Endothelial cell of umbilical vein (primary cell): ENCODE measurements around the gene CHD6. TPM values are rescaled to one million over a fixed set of nuclear protein-coding genes. Genes with fewer than 3 reads are reported as not detected.

Source experiments
- BruUV-seq: library from RNA; stranded (reverse); fragments of 400-500 nt; replicated peaks from 2 replicates; lab custom pipeline; 2021; lab: Mats Ljungman, UMichigan
- CTCF ChIA-PET: fragments of 300-600, 350-600 bp; sonication (Branson Sonifier 250); formaldehyde crosslinking; loops from one replicate; lab custom pipeline; 2021; ENCODE audit warnings: antibody characterized with exemption, inconsistent platforms; lab: Charles Lee
- POLR2A ChIA-PET: fragments of 300-600, 350-600 bp; sonication (Branson Sonifier 250); formaldehyde crosslinking; loops from one replicate; lab custom pipeline; 2021; ENCODE audit warnings: antibody characterized with exemption, inconsistent platforms; lab: Charles Lee
- DNase-seq: peaks from one replicate; pipeline ENCODE4 v3.0.0-alpha.2; 2011; ENCODE audit warnings: low read depth, low spot score
- FAIRE-seq: peaks from 2 replicates; lab custom pipeline; 2011; peaks lifted over from hg19 to GRCh38; lab: Jason Lieb, UNC
- H2AFZ ChIP-seq: 2 replicates; pipeline ENCODE4 v1.6.0; 2012; ENCODE audit warnings: low read depth, low read length, control low read depth, inconsistent platforms
- H3K27ac ChIP-seq: 2 replicates; pipeline ENCODE4 v1.5.1; 2011; ENCODE audit warnings: low read depth, mild to moderate bottlenecking, control low read depth, low read length, moderate library complexity; ENCODE audit not compliant: insufficient read depth
- H3K27me3 ChIP-seq, 2 experiments: 2 replicates each; pipeline versions ENCODE4 v1.6.0 to v1.6.1; 2011; ENCODE audit warnings: low read length in 2 of 2, mixed read lengths in 1 of 2; ENCODE audit not compliant: control insufficient read depth in 2 of 2, insufficient read depth in 2 of 2
- H3K36me3 ChIP-seq, 2 experiments: 2 replicates in 1 of 2; 3 replicates in 1 of 2; pipeline ENCODE4 v1.5.1; 2011; ENCODE audit warnings: low read length in 2 of 2, mild to moderate bottlenecking in 1 of 2, moderate library complexity in 1 of 2; ENCODE audit not compliant: control insufficient read depth in 2 of 2, insufficient read depth in 2 of 2; ENCODE audit errors: extremely low read depth in 1 of 2
- H3K4me1 ChIP-seq: 3 replicates; pipeline ENCODE4 v1.5.1; 2011; ENCODE audit warnings: mild to moderate bottlenecking, low read length; ENCODE audit not compliant: control insufficient read depth, insufficient read depth; ENCODE audit errors: extremely low read depth
- H3K4me2 ChIP-seq: 2 replicates; pipeline ENCODE4 v1.6.1; 2011; ENCODE audit warnings: low read length, control low read depth, mixed read lengths; ENCODE audit not compliant: insufficient read depth
- H3K4me3 ChIP-seq, 3 experiments: fragments of 200-600 bp in 1 of 3; sonication (generic), shearing (Covaris generic) in 1 of 3; replicated peaks in 1 of 3; 2 replicates each; pipeline ENCODE4 v1.5.1; 2011 to 2016; ENCODE audit warnings: control low read depth in 3 of 3, low read length in 3 of 3, mild to moderate bottlenecking in 2 of 3, inconsistent platforms in 1 of 3, low read depth in 1 of 3, moderate library complexity in 1 of 3; ENCODE audit not compliant: insufficient read depth in 1 of 3
- H3K79me2 ChIP-seq: 2 replicates; pipeline ENCODE4 v1.6.0; 2012; ENCODE audit warnings: low read length, inconsistent platforms; ENCODE audit not compliant: control insufficient read depth, insufficient read depth
- H3K9ac ChIP-seq: replicated peaks from 2 replicates; pipeline ENCODE3; 2011; ENCODE audit warnings: low read length, control low read depth; ENCODE audit not compliant: insufficient read depth; ENCODE audit errors: extremely low read depth
- H3K9me1 ChIP-seq: replicated peaks from 3 replicates; pipeline ENCODE4 v1.6.0; 2011; ENCODE audit warnings: mild to moderate bottlenecking, low read length; ENCODE audit not compliant: control insufficient read depth, insufficient read depth; ENCODE audit errors: extremely low read depth
- H3K9me3 ChIP-seq: replicated peaks from 2 replicates; pipeline ENCODE4 v1.5.1; 2012; ENCODE audit warnings: low read length, inconsistent platforms; ENCODE audit not compliant: control insufficient read depth, insufficient read depth
- H4K20me1 ChIP-seq: replicated peaks from 2 replicates; pipeline ENCODE3; 2011; ENCODE audit warnings: mild to moderate bottlenecking, low read length; ENCODE audit not compliant: control insufficient read depth, insufficient read depth; ENCODE audit errors: extremely low read depth
- EZH2 ChIP-seq: IDR thresholded peaks from 2 replicates; pipeline ENCODE4 v1.6.1; 2012; ENCODE audit warnings: borderline replicate concordance, low read depth, mild to moderate bottlenecking, moderate library complexity, low read length, inconsistent platforms; ENCODE audit not compliant: severe bottlenecking
- FOS ChIP-seq: IDR thresholded peaks from 2 replicates; pipeline ENCODE4 v1.6.1; 2011; ENCODE audit warnings: mild to moderate bottlenecking, low read length, moderate library complexity, borderline replicate concordance; ENCODE audit not compliant: insufficient read depth
- GATA2 ChIP-seq: IDR thresholded peaks from 2 replicates; pipeline ENCODE4 v1.7.0; 2011; ENCODE audit warnings: low read depth, mild to moderate bottlenecking, moderate library complexity, mixed read lengths, low read length; ENCODE audit not compliant: insufficient read length, insufficient read depth
- JUN ChIP-seq: IDR thresholded peaks from 2 replicates; pipeline ENCODE4 v1.6.1; 2011; ENCODE audit warnings: borderline replicate concordance, low read depth; ENCODE audit not compliant: insufficient read length, insufficient read depth
- POLR2A ChIP-seq: IDR thresholded peaks from 2 replicates; pipeline ENCODE4 v1.6.1; 2012; ENCODE audit warnings: low read depth, mild to moderate bottlenecking, control low read depth, low read length
- POLR2AphosphoS5 ChIP-seq: IDR thresholded peaks from 2 replicates; pipeline ENCODE4 v1.6.1; 2012; ENCODE audit warnings: low read depth, mild to moderate bottlenecking, control low read depth, low read length, moderate library complexity; ENCODE audit not compliant: insufficient read depth
- dilution Hi-C: fragments of 300-500 bp; cut with MboI; formaldehyde crosslinking; loops from one replicate; pipeline ENCODE4 v1.15.0; 2019; ENCODE audit warnings: low sequenced_read_pairs; ENCODE audit not compliant: extremely low pct_ligation_motif_present
- intact Hi-C: fragments of 100-400 bp; cut with micrococcal nuclease; formaldehyde crosslinking; loops from one replicate; pipeline ENCODE4 v1.10.0; 2022
- polyA plus RNA-seq, 4 experiments: library from polyadenylated mRNA; depleted of rRNA in 3 of 4; stranded (reverse) in 3 of 4; unstranded in 1 of 4; fragments of >200 nt; gene quantifications; 2 replicates each; pipeline versions ENCODE4 v1.2.1 to v1.2.3, GENCODE V29; 2011 to 2012; ENCODE audit warnings: missing spikeins in 1 of 4
- total RNA-seq: library from RNA; stranded (reverse); gene quantifications from 2 replicates; pipeline ENCODE4 v1.2.3, GENCODE V29; 2021
- TF ChIP-seq, protein P1 (sequence below), 2 donors: IDR thresholded peaks; 1 replicate in 1 of 2; 2 replicates in 1 of 2; pipeline ENCODE4 v1.5.1; 2011; ENCODE audit warnings: low read length in 2 of 2, mild to moderate bottlenecking in 2 of 2, moderate library complexity in 2 of 2, control low read depth in 1 of 2, inconsistent platforms in 1 of 2, low read depth in 1 of 2; ENCODE audit not compliant: insufficient read depth in 1 of 2; ENCODE audit errors: extremely low read depth in 1 of 2

CHD6 gene
- total and polyA plus RNA-seq, 2 donors (not counting 3 experiments of a cell fraction or from before 2014, with no cell fraction given): 7.2 to 33.7 TPM

DNA sequence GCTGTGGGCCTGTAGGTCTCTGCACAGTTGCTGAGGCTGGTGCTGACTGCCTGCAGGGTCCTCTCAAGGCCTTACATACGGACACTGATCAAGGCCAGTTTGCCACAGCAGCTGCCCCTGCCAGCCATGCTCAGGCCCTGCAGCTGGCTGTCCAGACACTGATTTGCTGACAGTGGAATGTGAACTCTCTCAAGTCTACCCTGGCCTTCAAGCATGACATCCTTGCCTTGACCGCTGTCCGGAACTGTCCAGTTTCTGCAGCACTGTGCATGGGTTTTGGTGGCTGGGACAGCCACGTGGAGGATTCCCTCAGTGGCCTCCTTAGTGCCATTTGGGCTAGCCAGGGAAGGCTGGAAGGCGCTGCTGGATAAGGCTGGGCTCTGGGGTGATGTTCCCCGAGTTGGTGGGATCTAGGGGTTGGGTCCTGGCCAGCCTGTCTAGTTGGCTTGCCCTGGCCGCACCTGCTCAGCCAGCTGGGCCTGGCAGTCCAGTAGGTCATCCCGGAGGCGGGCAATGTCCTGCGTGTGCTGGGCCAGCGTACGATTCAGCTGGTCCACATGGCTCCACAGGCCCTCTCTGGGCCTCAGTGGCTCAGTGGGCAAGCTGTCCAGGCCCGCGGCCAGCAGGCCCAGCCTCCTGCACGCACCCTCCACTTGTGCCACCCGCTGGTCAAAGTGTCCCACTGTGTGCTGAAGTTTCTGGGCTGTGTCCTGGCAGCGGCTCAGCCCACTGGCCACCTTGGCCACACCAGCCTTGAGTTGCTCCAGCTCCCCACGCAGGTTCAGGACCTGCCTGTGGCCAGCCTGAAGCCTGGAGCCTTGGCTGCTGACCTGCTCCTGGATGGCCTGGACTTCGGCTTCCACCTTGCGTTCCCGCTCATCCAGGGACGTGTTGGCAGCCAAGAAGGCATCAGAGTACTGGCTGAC is 257.1 kb downstream of the CHD6 start:
- Histone ChIP-seq H3K4me1 (no peaks in the 10 kb centered on the region), H3K9ac (no peak overlapping the region), H2AFZ (no peak overlapping the region), H4K20me1 (no peaks in the 10 kb centered on the region), H3K9me1 (no peaks in the 10 kb centered on the region), H3K27me3 (peaks cover 11 to 15% of the 10 kb centered on the region in 2 experiments), H3K36me3 (no peaks in the 10 kb centered on the region), H3K27ac (no peak overlapping the region), H3K79me2 (no peaks in the 10 kb centered on the region), H3K4me2 (no peak overlapping the region), H3K9me3 (no peaks in the 10 kb centered on the region), H3K4me3 (no peak overlapping the region)
- dilution Hi-C loops: no loop called here
- no TSS peak for BruUV-seq
- CTCF ChIA-PET: interaction anchor here (1.5 kb wide), 1 partner anchor 188 kb away, joined by 6 read pairs; no protein-coding TSS in a partner anchor
- intact Hi-C loops: no loop called here
- DNase-seq (no peak), FAIRE-seq (no peak)
- POLR2A ChIA-PET: no interaction called here
- no peak for TF ChIP-seq POLR2A
- TF ChIP-seq FOS: no peak
- TF ChIP-seq, protein P1, sequence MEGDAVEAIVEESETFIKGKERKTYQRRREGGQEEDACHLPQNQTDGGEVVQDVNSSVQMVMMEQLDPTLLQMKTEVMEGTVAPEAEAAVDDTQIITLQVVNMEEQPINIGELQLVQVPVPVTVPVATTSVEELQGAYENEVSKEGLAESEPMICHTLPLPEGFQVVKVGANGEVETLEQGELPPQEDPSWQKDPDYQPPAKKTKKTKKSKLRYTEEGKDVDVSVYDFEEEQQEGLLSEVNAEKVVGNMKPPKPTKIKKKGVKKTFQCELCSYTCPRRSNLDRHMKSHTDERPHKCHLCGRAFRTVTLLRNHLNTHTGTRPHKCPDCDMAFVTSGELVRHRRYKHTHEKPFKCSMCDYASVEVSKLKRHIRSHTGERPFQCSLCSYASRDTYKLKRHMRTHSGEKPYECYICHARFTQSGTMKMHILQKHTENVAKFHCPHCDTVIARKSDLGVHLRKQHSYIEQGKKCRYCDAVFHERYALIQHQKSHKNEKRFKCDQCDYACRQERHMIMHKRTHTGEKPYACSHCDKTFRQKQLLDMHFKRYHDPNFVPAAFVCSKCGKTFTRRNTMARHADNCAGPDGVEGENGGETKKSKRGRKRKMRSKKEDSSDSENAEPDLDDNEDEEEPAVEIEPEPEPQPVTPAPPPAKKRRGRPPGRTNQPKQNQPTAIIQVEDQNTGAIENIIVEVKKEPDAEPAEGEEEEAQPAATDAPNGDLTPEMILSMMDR (IDR thresholded peaks at IDR 0.05; ENCODE audit: extremely low read depth in 1 of 2, insufficient read depth in 1 of 2, low read depth in 1 of 2, low read length in 2 of 2): no peak
- TF ChIP-seq EZH2: no peak
- TF ChIP-seq GATA2: no peak
- no peak for TF ChIP-seq JUN
- no peak for TF ChIP-seq POLR2AphosphoS5
